ENCODE results near the gene PCDH15.

PCDH15 gene

GRCh38 chr10:54067361-54067760 lies 733.7 kb downstream of the PCDH15 start:
- H3K4me3 ChIP-seq (ENCODE audit: low read depth, low read length) = no peak overlapping the region
- TF ChIP-seq CTCF (IDR thresholded peaks at IDR 0.05; ENCODE audit: low read depth, low read length, missing control alignments) = no peak
- DNase-seq (ENCODE audit: low read depth) = no peak

- H3K4me3 ChIP-seq (ENCODE audit: low read depth, low read length) = no peak overlapping the region
- TF ChIP-seq CTCF (IDR thresholded peaks at IDR 0.05; ENCODE audit: low read depth, low read length, missing control alignments) = no peak
- DNase-seq (ENCODE audit: low read depth) = no peak
Measured at GRCh38 chr10:54066646-54067045, 734.4 kb downstream of the PCDH15 start.

GRCh38 chr10:54065106-54065505 lies 735.9 kb downstream of the PCDH15 start:
- no peak for DNase-seq (ENCODE audit: low read depth)
- no peak for TF ChIP-seq CTCF (IDR thresholded peaks at IDR 0.05; ENCODE audit: low read depth, low read length, missing control alignments)
- H3K4me3 ChIP-seq (ENCODE audit: low read depth, low read length) = no peak overlapping the region

GRCh38 chr10:54064215-54064614 lies 736.8 kb downstream of the PCDH15 start:
- H3K4me3 ChIP-seq (ENCODE audit: low read depth, low read length) = no peak overlapping the region
- no peak for DNase-seq (ENCODE audit: low read depth)
- TF ChIP-seq CTCF (IDR thresholded peaks at IDR 0.05; ENCODE audit: low read depth, low read length, missing control alignments) = no peak

- no peak for TF ChIP-seq CTCF (IDR thresholded peaks at IDR 0.05; ENCODE audit: low read depth, low read length, missing control alignments)
- H3K4me3 ChIP-seq (ENCODE audit: low read depth, low read length) = no peak overlapping the region
- no peak for DNase-seq (ENCODE audit: low read depth)
Measured at GRCh38 chr10:54063514-54063913, 737.5 kb downstream of the PCDH15 start.

GRCh38 chr10:54060572-54060971 lies 740.5 kb downstream of the PCDH15 start:
- DNase-seq (ENCODE audit: low read depth) = no peak
- H3K4me3 ChIP-seq (ENCODE audit: low read depth, low read length) = no peak overlapping the region
- no peak for TF ChIP-seq CTCF (IDR thresholded peaks at IDR 0.05; ENCODE audit: low read depth, low read length, missing control alignments)

- TF ChIP-seq CTCF (IDR thresholded peaks at IDR 0.05; ENCODE audit: low read depth, low read length, missing control alignments) = no peak
- no peak overlapping the region for H3K4me3 ChIP-seq (ENCODE audit: low read depth, low read length)
- no peak for DNase-seq (ENCODE audit: low read depth)
Measured at GRCh38 chr10:54057357-54057756, 743.7 kb downstream of the PCDH15 start.
